H1 (cell line): ENCODE results near the gene ADAMTS16. TPM values are rescaled to one million over a fixed set of nuclear protein-coding genes. Genes with fewer than 3 reads are reported as not detected.

Source experiments
- CTCF ChIA-PET: fragments of 300-600 bp; sonication (Branson Sonifier 250); formaldehyde crosslinking; loops from one replicate; lab custom pipeline; 2021; ENCODE audit not compliant: partially characterized antibody; lab: Charles Lee
- POLR2A ChIA-PET: fragments of 300-600 bp; sonication (Branson Sonifier 250); formaldehyde crosslinking; loops from one replicate; lab custom pipeline; 2021; ENCODE audit warnings: inconsistent platforms; ENCODE audit not compliant: partially characterized antibody; lab: Charles Lee
- DNase-seq, 2 experiments: peaks; one replicate each; pipeline versions ENCODE4 v3.0.0 to v3.0.0-alpha.2; 2010 to 2022; ENCODE audit warnings: low spot score in 2 of 2, low read depth in 1 of 2, mixed read lengths in 1 of 2
- FAIRE-seq: peaks from 2 replicates; lab custom pipeline; 2011; peaks lifted over from hg19 to GRCh38; lab: Jason Lieb, UNC
- H2AFZ ChIP-seq: 2 replicates; pipeline ENCODE4 v1.8.1; 2012; ENCODE audit warnings: low read length, inconsistent platforms
- H2AK5ac ChIP-seq: 2 replicates; pipeline ENCODE4 v1.6.1; 2013; ENCODE audit warnings: low read depth, low read length
- H2BK120ac ChIP-seq: replicated peaks from 2 replicates; pipeline ENCODE3; 2013; ENCODE audit warnings: low read depth, low read length, inconsistent platforms
- H2BK12ac ChIP-seq: 2 replicates; pipeline ENCODE4 v1.6.1; 2013; ENCODE audit warnings: low read depth, low read length
- H2BK15ac ChIP-seq: 2 replicates; pipeline ENCODE4 v1.6.1; 2013; ENCODE audit warnings: low read length
- H2BK20ac ChIP-seq: 2 replicates; pipeline ENCODE4 v1.6.1; 2013; ENCODE audit warnings: low read length
- H2BK5ac ChIP-seq: 2 replicates; pipeline ENCODE4 v1.6.1; 2013; ENCODE audit warnings: low read depth, low read length
- H3K14ac ChIP-seq: 2 replicates; pipeline ENCODE4 v1.6.1; 2013; ENCODE audit warnings: inconsistent platforms; ENCODE audit not compliant: insufficient read length
- H3K18ac ChIP-seq: 2 replicates; pipeline ENCODE4 v1.6.1; 2013; ENCODE audit warnings: low read length; ENCODE audit errors: extremely low read depth
- H3K23ac ChIP-seq: 2 replicates; pipeline ENCODE4 v1.6.1; 2013; ENCODE audit warnings: inconsistent platforms; ENCODE audit not compliant: insufficient read length
- H3K23me2 ChIP-seq: 2 replicates; pipeline ENCODE4 v1.6.1; 2013; ENCODE audit warnings: low read depth, low read length
- H3K27ac ChIP-seq: 2 replicates; pipeline ENCODE4 v1.6.1; 2011; ENCODE audit warnings: low read depth, low read length, inconsistent platforms
- H3K27me3 ChIP-seq, 4 experiments: replicated peaks in 1 of 4; 1 replicate in 1 of 4; 2 replicates in 3 of 4; pipeline versions ENCODE4 v1.6.1 to v1.8.1; 2011 to 2013; ENCODE audit warnings: low read length in 3 of 4, mild to moderate bottlenecking in 3 of 4, inconsistent platforms in 2 of 4, mixed read lengths in 2 of 4, moderate library complexity in 1 of 4; ENCODE audit not compliant: control insufficient read depth in 3 of 4, insufficient read depth in 3 of 4; ENCODE audit errors: extremely low read depth in 1 of 4
- H3K36me3 ChIP-seq, 4 experiments: 2 replicates each; pipeline versions ENCODE4 v1.6.1 to v1.8.1; 2011 to 2013; ENCODE audit warnings: mild to moderate bottlenecking in 4 of 4, low read length in 3 of 4, moderate library complexity in 2 of 4, control low read depth in 1 of 4, inconsistent platforms in 1 of 4; ENCODE audit not compliant: insufficient read depth in 4 of 4, control insufficient read depth in 2 of 4
- H3K4ac ChIP-seq: replicated peaks from 2 replicates; pipeline ENCODE3; 2013; ENCODE audit warnings: low read length, low read depth, mixed read lengths, inconsistent platforms; ENCODE audit not compliant: insufficient read length
- H3K4me1 ChIP-seq, 4 experiments: replicated peaks in 1 of 4; 1 replicate in 1 of 4; 2 replicates in 3 of 4; pipeline versions ENCODE4 v1.6.1 to v1.8.1; 2011 to 2013; ENCODE audit warnings: low read length in 3 of 4, inconsistent platforms in 2 of 4, mixed read lengths in 1 of 4; ENCODE audit not compliant: insufficient read depth in 4 of 4, control insufficient read depth in 3 of 4
- H3K4me2 ChIP-seq, 2 experiments: 2 replicates each; pipeline versions ENCODE4 v1.6.1 to v1.8.1; 2011 to 2013; ENCODE audit warnings: low read depth in 2 of 2, low read length in 2 of 2, control low read depth in 1 of 2, inconsistent platforms in 1 of 2, mild to moderate bottlenecking in 1 of 2; ENCODE audit not compliant: insufficient read depth in 1 of 2
- H3K4me3 ChIP-seq, 4 experiments: fragments of 200-600, 300-600 bp in 1 of 4; sonication (generic), shearing (Covaris generic), sonication (Bioruptor Twin) in 1 of 4; 2 replicates each; pipeline versions ENCODE4 v1.5.1 to v1.8.1; 2011 to 2016; ENCODE audit warnings: low read length in 4 of 4, low read depth in 3 of 4, control low read depth in 2 of 4, inconsistent platforms in 2 of 4, mild to moderate bottlenecking in 2 of 4, mixed read lengths in 1 of 4, moderate library complexity in 1 of 4; ENCODE audit not compliant: insufficient read depth in 2 of 4; ENCODE audit errors: extremely low read depth in 1 of 4
- H3K56ac ChIP-seq: replicated peaks from 2 replicates; pipeline ENCODE3; 2013; ENCODE audit warnings: low read depth, mild to moderate bottlenecking, mixed read lengths, low read length, inconsistent platforms; ENCODE audit not compliant: insufficient read length
- H3K79me1 ChIP-seq: 2 replicates; pipeline ENCODE4 v1.6.1; 2013; ENCODE audit warnings: low read depth, low read length, control low read depth
- H3K79me2 ChIP-seq, 2 experiments: 2 replicates each; pipeline versions ENCODE4 v1.6.1 to v1.8.1; 2012 to 2013; ENCODE audit warnings: low read length in 2 of 2, mild to moderate bottlenecking in 2 of 2, inconsistent platforms in 1 of 2; ENCODE audit not compliant: insufficient read depth in 2 of 2, control insufficient read depth in 1 of 2
- H3K9ac ChIP-seq, 4 experiments: replicated peaks in 1 of 4; 1 replicate in 1 of 4; 2 replicates in 3 of 4; pipeline versions ENCODE4 v1.6.1 to v1.8.1; 2011 to 2013; ENCODE audit warnings: low read depth in 3 of 4, low read length in 3 of 4, control low read depth in 2 of 4, mild to moderate bottlenecking in 2 of 4, moderate library complexity in 2 of 4, inconsistent platforms in 1 of 4; ENCODE audit errors: extremely low read depth in 1 of 4
- H3K9me3 ChIP-seq, 2 experiments: 2 replicates each; pipeline versions ENCODE4 v1.6.1 to v1.8.1; 2012 to 2013; ENCODE audit warnings: mild to moderate bottlenecking in 2 of 2, moderate library complexity in 2 of 2, control low read depth in 1 of 2, inconsistent platforms in 1 of 2, low read depth in 1 of 2, low read length in 1 of 2, mixed read lengths in 1 of 2; ENCODE audit not compliant: insufficient read depth in 2 of 2
- H4K20me1 ChIP-seq, 2 experiments: replicated peaks in 1 of 2; 2 replicates each; pipeline versions ENCODE3 to v1.8.1; 2011 to 2013; ENCODE audit warnings: inconsistent platforms in 2 of 2, low read length in 2 of 2, mild to moderate bottlenecking in 1 of 2; ENCODE audit not compliant: insufficient read depth in 2 of 2, control insufficient read depth in 1 of 2
- H4K5ac ChIP-seq: 2 replicates; pipeline ENCODE4 v1.6.1; 2013; ENCODE audit warnings: low read length, low read depth, mixed read lengths, inconsistent platforms; ENCODE audit not compliant: insufficient read length
- H4K8ac ChIP-seq: 2 replicates; pipeline ENCODE4 v1.8.0; 2013; ENCODE audit warnings: mild to moderate bottlenecking, moderate library complexity, low read length, inconsistent platforms; ENCODE audit not compliant: insufficient read depth; ENCODE audit errors: extremely low read depth
- H4K91ac ChIP-seq: replicated peaks from 2 replicates; pipeline ENCODE3; 2013; ENCODE audit warnings: low read length, mixed read lengths, inconsistent platforms; ENCODE audit not compliant: insufficient read length
- WGBS, 2 experiments: shearing (Covaris generic) in 1 of 2; methylation state at CpG; one replicate each; pipeline versions ENCODE4 v1.1.6 to v1.1.7; 2013 to 2015; ENCODE audit warnings: low lambda C conversion rate in 2 of 2, mixed read lengths in 2 of 2, inconsistent platforms in 1 of 2, low coverage in 1 of 2, missing lambda C conversion rate in 1 of 2; ENCODE audit not compliant: insufficient replicate concordance in 2 of 2, insufficient coverage in 1 of 2, insufficient read length in 1 of 2; ENCODE audit errors: extremely low coverage in 1 of 2, missing lambda C conversion rate in 1 of 2; 5-methylcytosine and 5-hydroxymethylcytosine counted together
- polyA plus RNA-seq, 7 experiments: library from polyadenylated mRNA; depleted of rRNA in 3 of 7; stranded (reverse) in 5 of 7; unstranded in 2 of 7; fragments of >200 nt in 5 of 7; fragments of 200-250 nt in 2 of 7; gene quantifications; 1 replicate in 5 of 7; 2 replicates in 1 of 7; 4 replicates in 1 of 7; pipeline versions ENCODE4 v1.2.1 to v1.2.3, GENCODE V29; 2011 to 2013; ENCODE audit warnings: missing spikeins in 2 of 7, mixed read lengths in 2 of 7
- total RNA-seq: library from RNA; stranded (reverse); fragmentation: NEBNext Ultra II Directional; extraction: Animal tissue kit (Norgen Biotek cat#: 25700); gene quantifications from 2 replicates; pipeline ENCODE4 v1.2.1, GENCODE V29; 2021

Gene ADAMTS16
- total and polyA plus RNA-seq, 2 of the 8 experiments (the other 6 are each of a cell fraction or from before 2014, with no cell fraction given) = 3.7 to 16.0 TPM

DNA sequence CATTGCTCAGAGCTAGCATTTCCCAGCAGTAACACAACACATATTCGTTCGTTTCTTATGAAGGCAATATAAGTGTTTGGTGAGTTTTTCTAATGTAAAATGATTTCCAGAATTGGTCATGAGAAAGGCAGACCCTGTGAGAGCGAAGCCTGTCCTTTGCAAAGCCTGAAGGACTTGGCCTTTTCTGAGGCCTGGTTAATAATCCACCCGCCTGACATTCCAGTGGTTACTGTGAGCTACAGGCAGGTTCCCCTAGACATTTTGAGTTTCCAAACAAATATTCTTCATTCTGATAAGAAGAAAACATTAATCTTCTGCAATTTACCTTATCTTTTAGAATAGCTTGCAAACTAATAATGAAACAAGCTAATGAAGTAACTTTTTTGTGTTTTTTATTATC is 38.0 kb downstream of the ADAMTS16 start:
- H3K4ac ChIP-seq = no peak overlapping the region
- H3K79me1 ChIP-seq = peaks cover 5% of the 10 kb centered on the region
- no peak overlapping the region for H3K23ac ChIP-seq
- no peak overlapping the region for H2AFZ ChIP-seq
- H2BK12ac ChIP-seq = no peak overlapping the region
- no peak overlapping the region for H4K8ac ChIP-seq
- no peaks in the 10 kb centered on the region for H3K36me3 ChIP-seq
- peak overlapping the region; percentile 3 for H4K5ac ChIP-seq
- no peak for FAIRE-seq
- no peak overlapping the region for H4K91ac ChIP-seq
- H2BK15ac ChIP-seq = no peak overlapping the region
- CTCF ChIA-PET = interaction anchor here (0.6 to 2.0 kb wide), 3 partner anchors 12 to 110 kb away, joined by 3 to 7 read pairs (median 3); no protein-coding TSS in a partner anchor
- H2BK5ac ChIP-seq = no peak overlapping the region
- peak overlapping the region; percentile 36; the same call in 1 of the 2 replicates for H3K18ac ChIP-seq
- no peak overlapping the region for H3K9ac ChIP-seq
- POLR2A ChIA-PET = interaction anchor here (0.9 to 2.3 kb wide), 2 partner anchors 12 to 38 kb away, joined by 4 to 11 read pairs; partner anchors contain the start of gene ADAMTS16
- no peak overlapping the region for H3K27ac ChIP-seq
- no peaks in the 10 kb centered on the region for H3K27me3 ChIP-seq
- H3K4me3 ChIP-seq = no peak overlapping the region
- peak overlapping the region in 1 of 2 experiments; percentile 71; a peak in 1 of 4 replicates for H3K4me2 ChIP-seq
- H2BK20ac ChIP-seq = no peak overlapping the region
- no peak overlapping the region for H3K14ac ChIP-seq
- H4K20me1 ChIP-seq = no peaks in the 10 kb centered on the region
- H3K79me2 ChIP-seq = peaks cover 0 to 14% of the 10 kb centered on the region in 2 experiments; a peak in 1 of 4 replicates
- DNase-seq = no peak
- 80% methylated on average over 4 of the region's 4 CpGs; no CpG with 5 or more reads in 1 of the 2 experiments for WGBS, 2 experiments
- no peaks in the 10 kb centered on the region for H3K23me2 ChIP-seq
- H3K9me3 ChIP-seq = no peaks in the 10 kb centered on the region
- H3K4me1 ChIP-seq = peaks cover 15 to 30% (median 27%) of the 10 kb centered on the region in 4 experiments
- H3K56ac ChIP-seq = no peak overlapping the region
- H2AK5ac ChIP-seq = no peak overlapping the region
- H2BK120ac ChIP-seq = no peak overlapping the region
